ENCODE measurements around the gene FAM25A.
"Not testable (repeated sequence)": the region's sequence is repeated elsewhere in the genome, so short reads cannot be mapped to it uniquely, and the experiment has no call there.

Gene FAM25A

DNA sequence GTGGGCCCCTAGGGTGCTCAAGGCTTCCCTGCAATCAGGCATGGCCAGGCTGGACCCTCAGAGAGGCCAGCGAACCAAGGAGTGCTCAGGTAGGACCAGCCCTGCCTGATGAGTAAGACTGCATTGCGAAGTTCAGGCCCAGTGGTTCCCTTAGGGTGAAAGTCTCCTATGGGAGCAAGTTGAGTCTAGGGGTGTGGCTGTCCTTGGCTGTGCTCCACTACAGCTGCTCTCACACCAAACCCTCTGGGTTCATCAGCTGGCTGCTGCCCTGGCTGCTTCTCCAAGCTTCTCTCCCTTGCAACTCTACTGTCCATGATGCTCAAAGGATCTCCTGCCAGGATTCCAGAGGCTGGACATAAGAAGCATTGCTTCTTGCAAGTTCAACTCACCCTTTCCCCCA, 18.7 kb downstream of the FAM25A start:
- TF ChIP-seq, protein P1, sequence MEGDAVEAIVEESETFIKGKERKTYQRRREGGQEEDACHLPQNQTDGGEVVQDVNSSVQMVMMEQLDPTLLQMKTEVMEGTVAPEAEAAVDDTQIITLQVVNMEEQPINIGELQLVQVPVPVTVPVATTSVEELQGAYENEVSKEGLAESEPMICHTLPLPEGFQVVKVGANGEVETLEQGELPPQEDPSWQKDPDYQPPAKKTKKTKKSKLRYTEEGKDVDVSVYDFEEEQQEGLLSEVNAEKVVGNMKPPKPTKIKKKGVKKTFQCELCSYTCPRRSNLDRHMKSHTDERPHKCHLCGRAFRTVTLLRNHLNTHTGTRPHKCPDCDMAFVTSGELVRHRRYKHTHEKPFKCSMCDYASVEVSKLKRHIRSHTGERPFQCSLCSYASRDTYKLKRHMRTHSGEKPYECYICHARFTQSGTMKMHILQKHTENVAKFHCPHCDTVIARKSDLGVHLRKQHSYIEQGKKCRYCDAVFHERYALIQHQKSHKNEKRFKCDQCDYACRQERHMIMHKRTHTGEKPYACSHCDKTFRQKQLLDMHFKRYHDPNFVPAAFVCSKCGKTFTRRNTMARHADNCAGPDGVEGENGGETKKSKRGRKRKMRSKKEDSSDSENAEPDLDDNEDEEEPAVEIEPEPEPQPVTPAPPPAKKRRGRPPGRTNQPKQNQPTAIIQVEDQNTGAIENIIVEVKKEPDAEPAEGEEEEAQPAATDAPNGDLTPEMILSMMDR (IDR thresholded peaks at IDR 0.05; ENCODE audit: low read length), result no peak
- TF ChIP-seq EZH2 (IDR thresholded peaks at IDR 0.05; ENCODE audit: borderline replicate concordance, low read length), result no peak
- Histone ChIP-seq H4K20me1 (ENCODE audit: insufficient read depth, low read length) (no peaks in the 10 kb centered on the region), H3K4me1 (ENCODE audit: insufficient read depth, low read length, severe bottlenecking) (no peaks in the 10 kb centered on the region), H3K36me3 (ENCODE audit: insufficient read depth, low read length) (no peaks in the 10 kb centered on the region), H3K9ac (ENCODE audit: low read length) (no peak overlapping the region), H3K27ac (ENCODE audit: low read depth, low read length, poor library complexity, severe bottlenecking) (no peak overlapping the region), H3K9me2 (ENCODE audit: low read depth, low read length) (no peaks in the 10 kb centered on the region), H3K9me3 (ENCODE audit: low read length) (no peaks in the 10 kb centered on the region), H3K4me2 (ENCODE audit: low read length) (no peak overlapping the region), H2AFZ (ENCODE audit: low read length) (no peak overlapping the region), H3K79me2 (ENCODE audit: insufficient read depth, low read length) (no peaks in the 10 kb centered on the region), H3K27me3 (ENCODE audit: insufficient read depth, low read length) (no peaks in the 10 kb centered on the region), H3K4me3 (ENCODE audit: low read depth, low read length, poor library complexity, severe bottlenecking) (no peak overlapping the region), H3F3A (ENCODE audit: insufficient read depth, low read length) (no peaks in the 10 kb centered on the region)

DNA sequence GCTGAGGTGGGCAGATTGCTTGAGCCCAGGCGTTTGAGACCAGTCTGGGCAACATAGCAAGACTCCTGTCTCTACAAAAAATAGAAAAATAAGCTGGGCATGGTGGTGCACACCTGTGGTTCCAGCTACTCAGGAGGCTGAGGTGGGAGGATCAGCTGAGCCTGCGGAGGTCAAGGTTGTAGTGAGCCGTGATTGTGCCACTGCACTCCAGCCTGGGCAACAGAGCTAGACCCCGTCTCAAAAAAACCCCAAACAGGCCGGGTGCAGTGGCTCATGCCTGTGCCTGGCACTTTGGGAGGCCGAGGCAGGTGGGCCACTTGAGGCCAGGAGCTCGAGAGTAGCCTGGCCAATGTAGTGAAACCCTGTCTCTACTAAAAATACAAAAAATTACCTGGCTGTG, 23.5 kb downstream of the FAM25A start:
- not testable (repeated sequence) for H3K27ac ChIP-seq (ENCODE audit: low read depth, low read length, poor library complexity, severe bottlenecking); H3K4me1 ChIP-seq (ENCODE audit: insufficient read depth, low read length, severe bottlenecking); H3F3A ChIP-seq (ENCODE audit: insufficient read depth, low read length); H3K4me2 ChIP-seq (ENCODE audit: low read length); H3K4me3 ChIP-seq (ENCODE audit: low read depth, low read length, poor library complexity, severe bottlenecking); H3K9me3 ChIP-seq (ENCODE audit: low read length); H3K27me3 ChIP-seq (ENCODE audit: insufficient read depth, low read length); H3K9ac ChIP-seq (ENCODE audit: low read length); H2AFZ ChIP-seq (ENCODE audit: low read length); H3K79me2 ChIP-seq (ENCODE audit: insufficient read depth, low read length); H4K20me1 ChIP-seq (ENCODE audit: insufficient read depth, low read length); H3K9me2 ChIP-seq (ENCODE audit: low read depth, low read length)
- H3K36me3 ChIP-seq (ENCODE audit: insufficient read depth, low read length), result peaks cover 15% of the 10 kb centered on the region

DNA sequence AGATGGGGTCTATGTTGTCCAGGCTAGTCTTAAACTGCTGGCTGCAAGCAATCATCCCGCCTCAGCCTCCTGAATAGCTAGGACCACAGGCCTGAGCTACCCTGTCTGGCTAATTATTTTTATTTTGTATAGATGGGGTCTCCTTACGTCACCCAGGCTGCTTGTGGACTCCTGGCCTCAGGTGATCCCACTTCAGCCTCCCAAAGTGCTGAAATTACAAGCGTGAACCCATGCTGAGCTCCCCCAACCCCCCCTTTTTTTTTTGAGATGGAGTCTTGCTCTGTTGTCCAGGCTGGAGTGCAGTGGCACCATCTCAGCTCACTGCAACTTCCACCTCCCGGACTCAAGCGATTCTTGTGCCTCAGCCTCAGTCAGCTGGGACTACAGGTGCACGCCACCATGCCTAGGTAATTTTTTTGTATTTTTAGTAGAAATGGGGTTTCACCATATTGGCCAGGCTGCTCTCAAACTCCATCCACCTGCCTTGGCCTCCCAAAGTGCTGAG, 25.4 kb downstream of the FAM25A start:
- H3K9me2 ChIP-seq (ENCODE audit: low read depth, low read length), result no peaks in the 10 kb centered on the region
- no peak overlapping the region for H2AFZ ChIP-seq (ENCODE audit: low read length)
- H3K9me3 ChIP-seq (ENCODE audit: low read length), result no peaks in the 10 kb centered on the region
- peaks cover 26% of the 10 kb centered on the region for H3K36me3 ChIP-seq (ENCODE audit: insufficient read depth, low read length)
- H3K27ac ChIP-seq (ENCODE audit: low read depth, low read length, poor library complexity, severe bottlenecking), result no peak overlapping the region
- TF ChIP-seq EZH2 (IDR thresholded peaks at IDR 0.05; ENCODE audit: borderline replicate concordance, low read length), result no peak
- TF ChIP-seq, protein P1 (IDR thresholded peaks at IDR 0.05; ENCODE audit: low read length), result no peak
- H3K4me3 ChIP-seq (ENCODE audit: low read depth, low read length, poor library complexity, severe bottlenecking), result no peak overlapping the region
- no peaks in the 10 kb centered on the region for H3K79me2 ChIP-seq (ENCODE audit: insufficient read depth, low read length)
- no peak overlapping the region for H3K4me2 ChIP-seq (ENCODE audit: low read length)
- no peak overlapping the region for H3K9ac ChIP-seq (ENCODE audit: low read length)
- H3K27me3 ChIP-seq (ENCODE audit: insufficient read depth, low read length), result no peaks in the 10 kb centered on the region
- no peaks in the 10 kb centered on the region for H3F3A ChIP-seq (ENCODE audit: insufficient read depth, low read length)
- no peaks in the 10 kb centered on the region for H3K4me1 ChIP-seq (ENCODE audit: insufficient read depth, low read length, severe bottlenecking)
- H4K20me1 ChIP-seq (ENCODE audit: insufficient read depth, low read length), result no peaks in the 10 kb centered on the region

DNA sequence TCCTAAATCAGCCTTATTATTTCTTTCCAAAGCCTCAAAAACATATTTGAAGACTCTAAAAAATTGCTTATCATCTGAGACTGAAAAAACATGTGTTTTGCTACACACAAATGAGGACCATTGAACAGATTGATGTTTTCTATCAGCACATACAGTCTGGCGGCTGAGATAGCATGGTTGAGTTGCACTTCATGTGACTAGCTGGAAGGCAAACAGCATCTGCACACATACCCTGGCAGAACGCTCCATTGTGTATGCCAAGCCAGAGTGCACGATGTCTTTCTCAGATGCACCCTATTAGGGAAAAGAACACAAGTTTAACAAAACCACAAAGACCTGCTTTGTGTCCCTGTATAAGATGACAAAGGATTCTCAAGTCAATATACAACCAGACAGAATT, 33.0 kb downstream of the FAM25A start:
- H3K27me3 ChIP-seq (ENCODE audit: insufficient read depth, low read length), result no peaks in the 10 kb centered on the region
- H3K9me3 ChIP-seq (ENCODE audit: low read length), result no peaks in the 10 kb centered on the region
- no peaks in the 10 kb centered on the region for H3K79me2 ChIP-seq (ENCODE audit: insufficient read depth, low read length)
- no peak overlapping the region for H3K27ac ChIP-seq (ENCODE audit: low read depth, low read length, poor library complexity, severe bottlenecking)
- TF ChIP-seq, protein P1 (IDR thresholded peaks at IDR 0.05; ENCODE audit: low read length), result no peak
- TF ChIP-seq EZH2 (IDR thresholded peaks at IDR 0.05; ENCODE audit: borderline replicate concordance, low read length), result no peak
- no peak overlapping the region for H3K4me2 ChIP-seq (ENCODE audit: low read length)
- H3K9ac ChIP-seq (ENCODE audit: low read length), result no peak overlapping the region
- H3K9me2 ChIP-seq (ENCODE audit: low read depth, low read length), result no peaks in the 10 kb centered on the region
- no peaks in the 10 kb centered on the region for H4K20me1 ChIP-seq (ENCODE audit: insufficient read depth, low read length)
- no peak overlapping the region for H3K4me3 ChIP-seq (ENCODE audit: low read depth, low read length, poor library complexity, severe bottlenecking)
- no peak overlapping the region for H2AFZ ChIP-seq (ENCODE audit: low read length)
- no peaks in the 10 kb centered on the region for H3F3A ChIP-seq (ENCODE audit: insufficient read depth, low read length)
- H3K36me3 ChIP-seq (ENCODE audit: insufficient read depth, low read length), result peaks cover 78% of the 10 kb centered on the region
- no peaks in the 10 kb centered on the region for H3K4me1 ChIP-seq (ENCODE audit: insufficient read depth, low read length, severe bottlenecking)

All from OCI-LY1 (cell line).